ENCODE data around the gene CDH5. TPM values are rescaled to one million over a fixed set of nuclear protein-coding genes. Genes with fewer than 3 reads are reported as not detected.

Gene CDH5
- total and polyA plus RNA-seq, 2 of the 13 experiments (the other 11 are each of a cell fraction or from before 2014, with no cell fraction given) = 0.71 to 1.1 TPM

DNA sequence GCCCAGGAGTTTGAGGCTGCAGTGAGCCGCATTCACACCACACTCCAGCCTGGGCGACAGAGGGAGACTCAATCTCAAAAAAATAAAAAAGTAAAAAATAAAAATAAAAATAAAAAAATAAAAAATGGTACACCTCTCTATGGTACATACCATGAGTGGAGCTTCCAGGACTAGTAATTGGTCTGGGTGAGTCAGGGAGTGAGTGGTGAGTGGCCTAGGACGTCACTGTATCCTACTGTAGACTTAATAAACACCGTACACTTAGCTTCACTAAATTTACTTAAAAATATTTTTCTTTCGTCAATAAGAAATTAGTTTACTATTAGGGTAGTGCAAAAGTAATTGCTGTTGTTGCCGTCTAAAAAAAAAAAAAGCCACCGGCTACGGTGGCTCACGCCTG is 9.0 kb downstream of the CDH5 start:
- no peaks in the 10 kb centered on the region for H3K36me3 ChIP-seq (replicated peaks in 1 of 2; ENCODE audit: control insufficient read depth in 1 of 2, insufficient read depth in 2 of 2, low read length in 2 of 2)
- no peak overlapping the region for H3K9ac ChIP-seq (ENCODE audit: insufficient read depth, low read depth, low read length)
- no peak overlapping the region for H3K27ac ChIP-seq (ENCODE audit: extremely low read length, insufficient read depth, low read length)
- H4K20me1 ChIP-seq (ENCODE audit: insufficient read depth, low read length) = no peaks in the 10 kb centered on the region
- no peaks in the 10 kb centered on the region for H3K9me3 ChIP-seq (ENCODE audit: low read length)
- no peak overlapping the region for H3K4me2 ChIP-seq (ENCODE audit: low read depth, low read length)
- H3K4me1 ChIP-seq (ENCODE audit: insufficient read depth, low read length) = peaks cover 45% of the 10 kb centered on the region
- TF ChIP-seq MEF2D (CRISPR knock-in tag; IDR thresholded peaks at IDR 0.05) = no peak
- no peak for TF ChIP-seq YY1 (IDR thresholded peaks at IDR 0.05; ENCODE audit: insufficient read depth, insufficient replicate concordance, low read depth, low read length)
- TF ChIP-seq, protein P1, sequence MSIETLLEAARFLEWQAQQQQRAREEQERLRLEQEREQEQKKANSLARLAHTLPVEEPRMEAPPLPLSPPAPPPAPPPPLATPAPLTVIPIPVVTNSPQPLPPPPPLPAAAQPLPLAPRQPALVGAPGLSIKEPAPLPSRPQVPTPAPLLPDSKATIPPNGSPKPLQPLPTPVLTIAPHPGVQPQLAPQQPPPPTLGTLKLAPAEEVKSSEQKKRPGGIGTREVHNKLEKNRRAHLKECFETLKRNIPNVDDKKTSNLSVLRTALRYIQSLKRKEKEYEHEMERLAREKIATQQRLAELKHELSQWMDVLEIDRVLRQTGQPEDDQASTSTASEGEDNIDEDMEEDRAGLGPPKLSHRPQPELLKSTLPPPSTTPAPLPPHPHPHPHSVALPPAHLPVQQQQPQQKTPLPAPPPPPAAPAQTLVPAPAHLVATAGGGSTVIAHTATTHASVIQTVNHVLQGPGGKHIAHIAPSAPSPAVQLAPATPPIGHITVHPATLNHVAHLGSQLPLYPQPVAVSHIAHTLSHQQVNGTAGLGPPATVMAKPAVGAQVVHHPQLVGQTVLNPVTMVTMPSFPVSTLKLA (IDR thresholded peaks at IDR 0.05) = no peak
- TF ChIP-seq KDM5B (CRISPR knock-in tag; IDR thresholded peaks at IDR 0.05; ENCODE audit: borderline replicate concordance) = no peak
- TF ChIP-seq ZNF775 (CRISPR knock-in tag; IDR thresholded peaks at IDR 0.05; ENCODE audit: borderline replicate concordance) = no peak
- TF ChIP-seq NKX3-1 (CRISPR knock-in tag; IDR thresholded peaks at IDR 0.05) = no peak
- no peak for TF ChIP-seq ZBTB21 (CRISPR knock-in tag; IDR thresholded peaks at IDR 0.05)
- no peak for TF ChIP-seq ZNF503 (CRISPR knock-in tag; IDR thresholded peaks at IDR 0.05)
- no peak for TF ChIP-seq ZNF232 (CRISPR knock-in tag; IDR thresholded peaks at IDR 0.05; ENCODE audit: borderline replicate concordance)
- TF ChIP-seq MAF1 (CRISPR knock-in tag; IDR thresholded peaks at IDR 0.05; ENCODE audit: borderline replicate concordance) = no peak
- no peak overlapping the region for H3K4me3 ChIP-seq (replicated peaks in 1 of 3; ENCODE audit: insufficient read depth in 1 of 3, low read depth in 2 of 3, low read length in 3 of 3)
- intact Hi-C loops (cut with micrococcal nuclease; ENCODE audit: unreplicated experiment) (no loop called here), in situ Hi-C loops (cut with HindIII; ENCODE audit: extremely low pct_ligation_motif_present, low pct_unique_long_range_greater_than_20kb) (no loop called here)
- ATAC-seq (no peak), DNase-seq (ENCODE audit: low spot score) (no peak), FAIRE-seq (no peak)
- H3K27me3 ChIP-seq (ENCODE audit: control insufficient read depth in 1 of 2, insufficient read depth in 2 of 2, low read length in 2 of 2) = peaks cover 8 to 12% of the 10 kb centered on the region in 2 experiments; a peak in 3 of 5 replicates
- CTCF ChIA-PET (ENCODE audit: low intra/inter-chr PET ratio, low total read pairs) = no interaction called here
- 79% methylated on average over 9 of the region's 9 CpGs for WGBS (ENCODE audit: low lambda C conversion rate)
- H3K79me2 ChIP-seq (ENCODE audit: insufficient read depth, low read length) = no peaks in the 10 kb centered on the region
- H2AFZ ChIP-seq (ENCODE audit: low read length) = no peak overlapping the region
- no TSS peak for BruUV-seq (replicated peaks)
- POLR2A ChIA-PET = no interaction called here

All from HepG2 (cell line).